ENCODE data around the gene PRR12. TPM values are rescaled to one million over a fixed set of nuclear protein-coding genes. Genes with fewer than 3 reads are reported as not detected.

Gene PRR12
- total and polyA plus RNA-seq, 9 of the 15 experiments (the other 6 are each of a cell fraction or from before 2014, with no cell fraction given) = 0.01 to 21.1 (median 0.98) TPM

- TF ChIP-seq TSHZ1 (CRISPR knock-in tag; IDR thresholded peaks at IDR 0.05) = peak; percentile 81
- no peak for TF ChIP-seq ILK (tag; IDR thresholded peaks at IDR 0.05; ENCODE audit: borderline replicate concordance, low read depth)
- TF ChIP-seq MTA3 (IDR thresholded peaks at IDR 0.05; ENCODE audit: borderline replicate concordance) = no peak
- no peak for TF ChIP-seq NCOA6 (IDR thresholded peaks at IDR 0.05)
- TF ChIP-seq OTX1 (CRISPR knock-in tag; IDR thresholded peaks at IDR 0.05) = no peak
- TF ChIP-seq MLLT1 (IDR thresholded peaks at IDR 0.05) = no peak
- peak; percentile 92 for TF ChIP-seq DDX20 (tag; IDR thresholded peaks at IDR 0.05; ENCODE audit: low read depth)
- no peak for TF ChIP-seq ELF4 (CRISPR knock-in tag; IDR thresholded peaks at IDR 0.05)
- no peak for TF ChIP-seq SIX5 (IDR thresholded peaks at IDR 0.05; ENCODE audit: borderline replicate concordance in 1 of 2, insufficient read depth in 1 of 2, low read depth in 1 of 2, low read length in 2 of 2)
- no peak for TF ChIP-seq ZNF280A (IDR thresholded peaks at IDR 0.05; ENCODE audit: low read depth, partially characterized antibody)
- no peak for TF ChIP-seq NCOR1 (IDR thresholded peaks at IDR 0.05)
- no peak for TF ChIP-seq DACH1 (IDR thresholded peaks at IDR 0.05; ENCODE audit: partially characterized antibody)
- TF ChIP-seq ZFP91 (CRISPR knock-in tag; IDR thresholded peaks at IDR 0.05) = no peak
- no peak for TF ChIP-seq CCAR2 (IDR thresholded peaks at IDR 0.05; ENCODE audit: low read depth, low read length)
- TF ChIP-seq MIER1 (IDR thresholded peaks at IDR 0.05; ENCODE audit: low read depth) = no peak
- TF ChIP-seq WHSC1 (IDR thresholded peaks at IDR 0.05; ENCODE audit: low read length) = no peak
- TF ChIP-seq ZNF354B (CRISPR knock-in tag; IDR thresholded peaks at IDR 0.05) = peak; percentile 69; the same call in 1 of the 2 replicates
- no peak for TF ChIP-seq FOXJ3 (CRISPR knock-in tag; IDR thresholded peaks at IDR 0.05)
- no peak for TF ChIP-seq NKRF (IDR thresholded peaks at IDR 0.05; ENCODE audit: borderline replicate concordance)
- peak; percentile 92 for TF ChIP-seq MEF2D (tag; conservative IDR thresholded peaks at IDR 0.05; ENCODE audit: low read depth)
These were observed 11.8 kb upstream of the PRR12 start (continued) for GRCh38 chr19:49579193-49579592.

Data from K562 (cell line).